Transverse colon (tissue), 4 donors: ENCODE data around the gene NMB.

ENCODE experiments used
- EP300 ChIP-seq: sonication (generic); formaldehyde crosslinking; IDR thresholded peaks from one replicate; pipeline ENCODE4 v1.6.1; 2017; ENCODE audit warnings: antibody characterized with exemption, low read depth
- POLR2A ChIP-seq: fragments of 450-650 bp; IDR thresholded peaks from one replicate; pipeline ENCODE4 v1.6.1; 2016; ENCODE audit warnings: antibody characterized with exemption, mild to moderate bottlenecking, moderate library complexity
- POLR2AphosphoS5 ChIP-seq, 3 donors: sonication (generic); formaldehyde crosslinking; IDR thresholded peaks; one replicate each; pipeline ENCODE4 v1.6.1; 2016; ENCODE audit warnings: antibody characterized with exemption in 3 of 3
- TF ChIP-seq, protein P1 (sequence below), 5 experiments: fragments of 200-600 bp in 3 of 5; fragments of 450-650 bp in 2 of 5; sonication (generic) in 3 of 5; IDR thresholded peaks; 1 replicate in 2 of 5; 2 replicates in 3 of 5; pipeline ENCODE4 v1.5.1; 2016 to 2017; ENCODE audit warnings: antibody characterized with exemption in 5 of 5, inconsistent platforms in 3 of 5, mild to moderate bottlenecking in 2 of 5, moderate library complexity in 1 of 5

- TF ChIP-seq, protein P1, sequence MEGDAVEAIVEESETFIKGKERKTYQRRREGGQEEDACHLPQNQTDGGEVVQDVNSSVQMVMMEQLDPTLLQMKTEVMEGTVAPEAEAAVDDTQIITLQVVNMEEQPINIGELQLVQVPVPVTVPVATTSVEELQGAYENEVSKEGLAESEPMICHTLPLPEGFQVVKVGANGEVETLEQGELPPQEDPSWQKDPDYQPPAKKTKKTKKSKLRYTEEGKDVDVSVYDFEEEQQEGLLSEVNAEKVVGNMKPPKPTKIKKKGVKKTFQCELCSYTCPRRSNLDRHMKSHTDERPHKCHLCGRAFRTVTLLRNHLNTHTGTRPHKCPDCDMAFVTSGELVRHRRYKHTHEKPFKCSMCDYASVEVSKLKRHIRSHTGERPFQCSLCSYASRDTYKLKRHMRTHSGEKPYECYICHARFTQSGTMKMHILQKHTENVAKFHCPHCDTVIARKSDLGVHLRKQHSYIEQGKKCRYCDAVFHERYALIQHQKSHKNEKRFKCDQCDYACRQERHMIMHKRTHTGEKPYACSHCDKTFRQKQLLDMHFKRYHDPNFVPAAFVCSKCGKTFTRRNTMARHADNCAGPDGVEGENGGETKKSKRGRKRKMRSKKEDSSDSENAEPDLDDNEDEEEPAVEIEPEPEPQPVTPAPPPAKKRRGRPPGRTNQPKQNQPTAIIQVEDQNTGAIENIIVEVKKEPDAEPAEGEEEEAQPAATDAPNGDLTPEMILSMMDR (IDR thresholded peaks at IDR 0.05) = no peak
- TF ChIP-seq POLR2AphosphoS5 (IDR thresholded peaks at IDR 0.05) (no peak), POLR2A (no peak), EP300 (no peak)
Observed at GRCh38 chr15:84671211-84671610, 13.2 kb upstream of the NMB start.
